Neural cell (in vitro differentiated cells): ENCODE data around the gene SART3. TPM values are rescaled to one million over a fixed set of nuclear protein-coding genes. Genes with fewer than 3 reads are reported as not detected.

Source experiments
- H2AFZ ChIP-seq: fragments of 200-600, 300-800 bp; sonication (generic), shearing (Covaris generic); 2 replicates; pipeline ENCODE4 v1.6.0; 2014; ENCODE audit warnings: low read depth, mild to moderate bottlenecking, antibody characterized with exemption, low read length, moderate library complexity
- H3F3A ChIP-seq: fragments of 200-600 bp; shearing (Covaris generic); 2 replicates; pipeline ENCODE4 v1.6.1; 2016; ENCODE audit warnings: mild to moderate bottlenecking, moderate library complexity, mixed read lengths, antibody characterized with exemption, low read length; ENCODE audit not compliant: insufficient read depth, poor library complexity, severe bottlenecking
- H3K27ac ChIP-seq: fragments of 200-600, 300-800 bp; sonication (generic), shearing (Covaris generic); 2 replicates; pipeline ENCODE4 v1.5.1; 2014; ENCODE audit warnings: mild to moderate bottlenecking, low read length, moderate library complexity
- H3K27me3 ChIP-seq: fragments of 300-800, 200-600 bp; sonication (generic), shearing (Covaris generic); 2 replicates; pipeline ENCODE4 v1.6.0; 2014; ENCODE audit warnings: mild to moderate bottlenecking, low read depth, low read length, moderate library complexity; ENCODE audit not compliant: insufficient read depth
- H3K36me3 ChIP-seq: fragments of 300-800, 200-600 bp; sonication (generic), shearing (Covaris generic); 2 replicates; pipeline ENCODE4 v1.5.1; 2014; ENCODE audit warnings: mild to moderate bottlenecking, antibody characterized with exemption, low read length, moderate library complexity; ENCODE audit not compliant: insufficient read depth
- H3K4me2 ChIP-seq: fragments of 300-800, 200-600 bp; sonication (generic), shearing (Covaris generic); 2 replicates; pipeline ENCODE4 v1.6.0; 2014; ENCODE audit warnings: mild to moderate bottlenecking, low read length
- H3K4me3 ChIP-seq: fragments of 300-800, 200-600 bp; sonication (generic), shearing (Covaris generic); 2 replicates; pipeline ENCODE4 v1.5.1; 2014; ENCODE audit warnings: mild to moderate bottlenecking, low read length, moderate library complexity
- H3K79me2 ChIP-seq: fragments of 200-600 bp; shearing (Covaris generic); replicated peaks from 2 replicates; pipeline ENCODE4 v1.6.0; 2014; ENCODE audit warnings: mild to moderate bottlenecking, low read length, moderate library complexity; ENCODE audit not compliant: insufficient read depth
- H3K9ac ChIP-seq: fragments of 300-800, 200-600 bp; sonication (generic), shearing (Covaris generic); 2 replicates; pipeline ENCODE4 v1.6.1; 2016; ENCODE audit warnings: mild to moderate bottlenecking, low read length, mixed read lengths
- H3K9me2 ChIP-seq: fragments of 200-600 bp; shearing (Covaris generic); 2 replicates; pipeline ENCODE4 v1.6.1; 2016; ENCODE audit warnings: mild to moderate bottlenecking, low read length, mixed read lengths; ENCODE audit not compliant: insufficient read depth
- H3K9me3 ChIP-seq: fragments of 200-600, 300-800 bp; sonication (generic), shearing (Covaris generic); 2 replicates; pipeline ENCODE4 v1.6.1; 2016; ENCODE audit warnings: mild to moderate bottlenecking, mixed run types, low read length, moderate library complexity, mixed read lengths
- H4K20me1 ChIP-seq: fragments of 200-600 bp; shearing (Covaris generic); 2 replicates; pipeline ENCODE4 v1.6.1; 2016; ENCODE audit warnings: mild to moderate bottlenecking, mixed run types; ENCODE audit not compliant: insufficient read depth
- EP300 ChIP-seq: fragments of 450-650 bp; conservative IDR thresholded peaks from 2 replicates; pipeline ENCODE4 v1.6.1; 2014; ENCODE audit warnings: antibody characterized with exemption, mild to moderate bottlenecking, moderate library complexity; ENCODE audit not compliant: poor library complexity, severe bottlenecking
- MXI1 ChIP-seq: fragments of 450-650 bp; conservative IDR thresholded peaks from 2 replicates; pipeline ENCODE4 v1.6.1; 2014; ENCODE audit warnings: antibody characterized with exemption, mild to moderate bottlenecking; ENCODE audit not compliant: poor library complexity, severe bottlenecking
- POLR2AphosphoS5 ChIP-seq: IDR thresholded peaks from 2 replicates; pipeline ENCODE4 v1.6.1; 2012
- RAD21 ChIP-seq: fragments of 450-650 bp; conservative IDR thresholded peaks from 2 replicates; pipeline ENCODE4 v1.6.1; 2014; ENCODE audit warnings: antibody characterized with exemption, mild to moderate bottlenecking, moderate library complexity
- REST ChIP-seq: IDR thresholded peaks from 2 replicates; pipeline ENCODE4 v1.6.1; 2012; ENCODE audit warnings: borderline replicate concordance
- SMC3 ChIP-seq: fragments of 450-650 bp; conservative IDR thresholded peaks from 2 replicates; pipeline ENCODE4 v1.6.1; 2014; ENCODE audit warnings: antibody characterized with exemption, mild to moderate bottlenecking, moderate library complexity; ENCODE audit not compliant: poor library complexity
- TAF1 ChIP-seq: IDR thresholded peaks from 2 replicates; pipeline ENCODE4 v1.6.1; 2012; ENCODE audit warnings: low read depth
- polyA plus RNA-seq: library from polyadenylated mRNA; depleted of rRNA; stranded (reverse); fragments of >200 nt; gene quantifications from 2 replicates; pipeline ENCODE4 v1.2.3, GENCODE V29; 2014
- TF ChIP-seq, protein P1 (sequence below): fragments of 450-650 bp; IDR thresholded peaks from 2 replicates; pipeline ENCODE4 v1.5.1; 2014; ENCODE audit warnings: antibody characterized with exemption, mild to moderate bottlenecking, moderate library complexity; ENCODE audit not compliant: poor library complexity, severe bottlenecking

Gene SART3
- polyA plus RNA-seq, 1 donor from 2014 or later, result 71.0 TPM

DNA sequence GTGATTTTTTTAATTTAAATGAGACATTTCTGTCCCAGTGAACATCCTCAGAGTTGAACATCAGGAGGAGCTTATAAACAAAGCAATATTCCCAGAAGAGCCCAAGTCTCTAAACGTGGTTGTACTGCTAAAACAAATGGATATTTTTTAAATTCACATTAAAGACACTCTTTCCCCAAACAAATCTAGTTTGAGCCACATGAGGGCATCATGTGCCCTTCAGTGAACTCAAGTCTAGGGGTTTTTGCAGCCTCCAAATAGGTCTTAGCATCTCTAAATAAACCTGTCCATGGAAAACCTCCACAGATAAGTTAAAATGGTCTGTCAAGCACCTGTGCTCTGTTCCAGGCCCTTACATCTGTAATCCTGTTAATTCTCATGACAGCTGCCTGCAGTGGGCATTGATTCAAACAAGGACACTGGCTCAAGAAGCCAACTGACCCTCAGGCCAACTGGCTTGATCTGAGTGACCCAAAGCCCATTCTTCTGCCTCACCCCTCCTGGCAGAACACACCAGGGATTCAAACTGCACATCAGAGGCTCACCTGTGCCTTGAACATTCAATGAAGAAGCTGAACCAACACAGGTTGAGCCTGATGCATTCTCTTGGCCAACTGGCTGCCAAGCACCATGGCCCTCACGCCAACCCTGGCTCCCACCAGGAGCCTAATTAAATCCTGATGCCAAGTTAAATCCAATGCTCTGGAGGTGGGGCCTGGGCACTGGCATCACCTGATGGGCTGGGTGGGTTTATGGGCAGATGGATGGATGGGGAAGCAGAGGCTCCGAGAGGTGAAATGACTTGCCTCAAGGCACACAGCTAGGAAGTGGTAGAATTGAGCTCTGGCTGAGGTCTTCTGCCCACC is 10.0 kb upstream of the SART3 start:
- Histone ChIP-seq H2AFZ (no peak overlapping the region), H3F3A (no peaks in the 10 kb centered on the region), H3K79me2 (no peaks in the 10 kb centered on the region), H3K27ac (no peak overlapping the region), H4K20me1 (no peaks in the 10 kb centered on the region), H3K27me3 (no peaks in the 10 kb centered on the region), H3K36me3 (peaks cover 3% of the 10 kb centered on the region), H3K4me3 (no peak overlapping the region), H3K4me2 (no peak overlapping the region), H3K9me3 (no peaks in the 10 kb centered on the region), H3K9me2 (no peaks in the 10 kb centered on the region), H3K9ac (no peak overlapping the region)
- TF ChIP-seq SMC3 (no peak), POLR2AphosphoS5 (no peak), MXI1 (no peak), REST (no peak), RAD21 (peak; percentile 35)
- TF ChIP-seq, protein P1, sequence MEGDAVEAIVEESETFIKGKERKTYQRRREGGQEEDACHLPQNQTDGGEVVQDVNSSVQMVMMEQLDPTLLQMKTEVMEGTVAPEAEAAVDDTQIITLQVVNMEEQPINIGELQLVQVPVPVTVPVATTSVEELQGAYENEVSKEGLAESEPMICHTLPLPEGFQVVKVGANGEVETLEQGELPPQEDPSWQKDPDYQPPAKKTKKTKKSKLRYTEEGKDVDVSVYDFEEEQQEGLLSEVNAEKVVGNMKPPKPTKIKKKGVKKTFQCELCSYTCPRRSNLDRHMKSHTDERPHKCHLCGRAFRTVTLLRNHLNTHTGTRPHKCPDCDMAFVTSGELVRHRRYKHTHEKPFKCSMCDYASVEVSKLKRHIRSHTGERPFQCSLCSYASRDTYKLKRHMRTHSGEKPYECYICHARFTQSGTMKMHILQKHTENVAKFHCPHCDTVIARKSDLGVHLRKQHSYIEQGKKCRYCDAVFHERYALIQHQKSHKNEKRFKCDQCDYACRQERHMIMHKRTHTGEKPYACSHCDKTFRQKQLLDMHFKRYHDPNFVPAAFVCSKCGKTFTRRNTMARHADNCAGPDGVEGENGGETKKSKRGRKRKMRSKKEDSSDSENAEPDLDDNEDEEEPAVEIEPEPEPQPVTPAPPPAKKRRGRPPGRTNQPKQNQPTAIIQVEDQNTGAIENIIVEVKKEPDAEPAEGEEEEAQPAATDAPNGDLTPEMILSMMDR, result peak; percentile 32

DNA sequence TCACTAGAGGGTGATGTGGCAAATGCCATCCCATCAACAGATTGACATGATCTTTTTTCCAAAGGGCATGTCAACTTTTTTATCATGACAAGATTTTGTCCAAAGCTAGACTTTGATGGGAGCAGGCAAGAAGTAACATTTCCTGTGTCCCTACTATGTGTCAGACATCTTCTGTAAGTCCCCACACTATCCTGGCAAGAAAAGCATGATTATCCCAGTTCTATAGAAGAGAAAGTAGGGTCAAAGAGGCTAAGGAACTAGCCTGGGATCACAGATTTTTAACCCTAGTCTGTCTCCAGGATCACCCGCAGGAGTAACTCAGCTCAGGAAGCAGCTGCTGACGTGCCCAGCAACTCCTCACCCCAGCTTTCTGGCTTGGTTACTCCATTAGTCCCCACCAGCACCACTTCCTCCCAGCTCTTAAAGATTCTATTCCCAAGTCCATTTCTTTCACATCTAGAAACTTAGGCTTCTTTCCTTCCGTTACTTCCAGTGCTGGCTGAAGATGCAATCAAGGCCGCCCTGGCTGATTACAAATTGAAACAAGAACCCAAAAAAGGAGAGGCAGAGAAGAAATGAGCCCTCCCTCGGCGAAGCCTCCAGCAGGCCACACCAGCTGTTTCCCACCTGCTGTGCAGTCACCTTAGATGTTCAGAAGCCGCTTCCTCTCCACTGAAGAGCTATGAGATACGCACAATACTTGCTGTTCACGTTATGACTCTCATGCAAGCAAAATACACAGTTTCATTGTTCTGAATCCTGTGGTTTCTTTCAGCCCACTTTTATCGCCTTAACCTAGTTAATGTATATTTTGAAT is 7.6 kb upstream of the SART3 start:
- H3K9me2 ChIP-seq, result no peaks in the 10 kb centered on the region
- H3K79me2 ChIP-seq, result peaks cover 9% of the 10 kb centered on the region
- no peaks in the 10 kb centered on the region for H3K9me3 ChIP-seq
- no peaks in the 10 kb centered on the region for H4K20me1 ChIP-seq
- TF ChIP-seq SMC3 (no peak), EP300 (no peak), POLR2AphosphoS5 (no peak), MXI1 (no peak), REST (no peak), TAF1 (no peak)
- H3K36me3 ChIP-seq, result peaks cover 3% of the 10 kb centered on the region
- no peak overlapping the region for H3K4me2 ChIP-seq
- H3F3A ChIP-seq, result no peaks in the 10 kb centered on the region
- H3K4me3 ChIP-seq, result no peak overlapping the region
- H2AFZ ChIP-seq, result no peak overlapping the region
- no peak overlapping the region for H3K9ac ChIP-seq
- H3K27me3 ChIP-seq, result no peaks in the 10 kb centered on the region
- H3K27ac ChIP-seq, result no peak overlapping the region
